Thymus (tissue), 11 donors: Measurements from ENCODE around the gene HOXD11. TPM values are rescaled to one million over a fixed set of nuclear protein-coding genes. Genes with fewer than 3 reads are reported as not detected.

Experiments used
- DNase-seq, 9 donors: peaks; one replicate each; pipeline ENCODE4 v3.0.0-alpha.2; 2013; ENCODE audit warnings: low spot score in 9 of 9, low read depth in 6 of 9, missing footprints in 1 of 9
- H3K27ac ChIP-seq, 2 donors: one replicate each; pipeline ENCODE4 v1.5.1; 2013; ENCODE audit warnings: control low read depth in 1 of 2, low read depth in 1 of 2, low read length in 1 of 2, mild to moderate bottlenecking in 1 of 2, moderate library complexity in 1 of 2
- H3K27me3 ChIP-seq, 2 donors: one replicate each; pipeline ENCODE4 v1.5.1; 2013; ENCODE audit warnings: low read length in 1 of 2; ENCODE audit not compliant: control insufficient read depth in 2 of 2, insufficient read depth in 1 of 2
- H3K36me3 ChIP-seq, 2 donors: one replicate each; pipeline ENCODE4 v1.5.1; 2013; ENCODE audit warnings: low read length in 1 of 2, mild to moderate bottlenecking in 1 of 2, moderate library complexity in 1 of 2; ENCODE audit not compliant: control insufficient read depth in 2 of 2, insufficient read depth in 2 of 2
- H3K4me1 ChIP-seq, 2 donors: one replicate each; pipeline ENCODE4 v1.5.1; 2013; ENCODE audit warnings: low read length in 2 of 2; ENCODE audit not compliant: control insufficient read depth in 2 of 2, insufficient read depth in 2 of 2
- H3K4me3 ChIP-seq, 2 donors: one replicate each; pipeline ENCODE4 v1.5.1; 2013; ENCODE audit warnings: low read length in 2 of 2, control low read depth in 1 of 2, mild to moderate bottlenecking in 1 of 2
- H3K9me3 ChIP-seq, 2 donors: one replicate each; pipeline ENCODE4 v1.5.1; 2013; ENCODE audit warnings: low read length in 1 of 2, mild to moderate bottlenecking in 1 of 2; ENCODE audit not compliant: control insufficient read depth in 2 of 2, insufficient read depth in 1 of 2
- WGBS: extraction: QIAGEN DNeasy Blood & Tissue Kit; methylation state at CpG from one replicate; pipeline ENCODE4 v1.1.7; 2013; 5-methylcytosine and 5-hydroxymethylcytosine counted together
- polyA plus RNA-seq: library from polyadenylated mRNA; stranded (reverse); fragments of 200-250 nt; gene quantifications from one replicate; pipeline ENCODE4 v1.2.3, GENCODE V29; 2013
- total RNA-seq: library from RNA; stranded (reverse); fragments of 120-200 nt; gene quantifications from one replicate; pipeline ENCODE4 v1.2.4, GENCODE V29; 2013
- donor health status: healthy.

HOXD11 gene
- total and polyA plus RNA-seq, 2 donors: 0.09 TPM; not detected in 1

DNA sequence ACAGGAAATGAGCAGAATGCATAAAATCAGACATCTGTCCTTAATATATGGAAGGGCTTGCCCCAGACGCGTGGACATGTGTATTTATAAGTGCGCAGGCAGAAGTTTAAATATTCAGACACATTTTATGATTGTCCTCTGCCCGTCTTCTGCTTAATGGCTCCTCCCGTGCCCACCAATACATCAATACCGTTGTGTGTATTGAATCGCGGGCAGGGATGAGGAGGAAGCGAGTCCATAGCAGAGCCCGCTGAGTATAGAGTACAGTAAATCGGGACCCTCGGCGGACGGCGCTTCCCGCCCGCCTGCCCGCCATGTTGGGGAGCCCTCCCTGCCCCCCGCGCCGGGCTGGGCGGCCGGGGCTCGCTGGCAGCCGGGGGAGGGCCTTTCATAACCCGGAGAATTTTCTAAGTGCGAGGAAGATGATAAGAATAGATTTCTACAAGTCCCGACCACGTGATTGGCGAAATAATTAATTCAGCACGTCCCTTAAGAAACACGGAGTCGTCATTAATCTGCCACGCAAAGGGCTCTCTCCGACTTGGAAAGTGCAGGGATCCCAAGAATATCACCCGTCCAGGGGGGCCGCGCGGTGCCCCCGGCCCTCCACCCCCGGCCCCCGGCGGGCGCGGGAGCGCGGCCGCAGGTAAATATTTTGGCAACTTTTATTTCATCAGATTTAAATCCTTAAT, 49.9 kb downstream of the HOXD11 start, which contains the start of gene HOXD3:
Gene HOXD3, plus strand, starts transcription at position 501 of the 692 bp plus-strand sequence. CDS start 11,808 bp downstream, outside the sequence.
- H3K36me3 ChIP-seq: no peaks in the 10 kb centered on the region
- peaks cover 0 to 12% of the 10 kb centered on the region in 2 donors for H3K4me1 ChIP-seq
- no peak for DNase-seq
- H3K27me3 ChIP-seq: peaks cover 97 to 100% of the 10 kb centered on the region in 2 donors
- 8% methylated on average over 48 of the region's 48 CpGs for WGBS
- no peak within 1 kb of the TSS for H3K27ac ChIP-seq
- no peak within 1 kb of the TSS for H3K4me3 ChIP-seq
- peaks cover 0 to 4% of the 10 kb centered on the region in 2 donors for H3K9me3 ChIP-seq

DNA sequence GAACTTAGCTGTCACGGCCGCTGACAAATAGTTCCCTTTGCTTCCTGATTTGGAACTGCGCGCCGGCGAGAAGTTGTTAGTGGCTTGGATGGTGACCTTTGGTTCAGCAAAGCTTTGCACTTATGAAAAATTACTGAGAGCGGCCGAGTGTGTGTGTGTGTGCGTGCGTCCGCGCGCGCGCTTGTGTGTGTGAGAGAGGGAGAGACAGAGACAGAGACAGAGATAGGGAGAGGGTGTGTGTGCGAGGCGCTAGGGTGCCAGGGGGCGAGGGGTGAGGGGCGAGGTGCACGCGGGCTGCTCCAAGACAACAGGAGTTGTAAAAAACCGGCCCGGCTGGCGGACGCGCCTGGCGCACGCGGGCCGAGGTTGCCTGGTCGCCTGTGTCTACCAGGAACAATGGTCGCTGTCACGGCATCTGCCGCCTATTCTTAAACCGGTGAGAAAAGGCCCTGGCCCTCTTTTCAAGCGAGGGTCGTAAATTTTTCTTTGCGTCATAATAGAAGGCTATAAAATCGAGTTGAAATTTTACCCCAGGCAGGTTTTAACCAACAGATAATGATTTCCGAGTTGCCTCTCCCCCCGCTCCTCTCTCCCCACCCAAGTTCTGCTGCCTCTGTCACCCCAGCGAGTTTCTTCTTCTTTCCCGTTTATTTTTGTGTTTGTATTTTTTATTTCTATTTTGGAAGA, 50.6 kb downstream of the HOXD11 start:
- H3K9me3 ChIP-seq: peaks cover 0 to 4% of the 10 kb centered on the region in 2 donors
- peaks cover 0 to 12% of the 10 kb centered on the region in 2 donors for H3K4me1 ChIP-seq
- H3K4me3 ChIP-seq: no peak overlapping the region
- 8% methylated on average over 43 of the region's 43 CpGs for WGBS
- no peak overlapping the region for H3K27ac ChIP-seq
- no peaks in the 10 kb centered on the region for H3K36me3 ChIP-seq
- H3K27me3 ChIP-seq: peaks cover 97 to 100% of the 10 kb centered on the region in 2 donors
- DNase-seq: no peak

DNA sequence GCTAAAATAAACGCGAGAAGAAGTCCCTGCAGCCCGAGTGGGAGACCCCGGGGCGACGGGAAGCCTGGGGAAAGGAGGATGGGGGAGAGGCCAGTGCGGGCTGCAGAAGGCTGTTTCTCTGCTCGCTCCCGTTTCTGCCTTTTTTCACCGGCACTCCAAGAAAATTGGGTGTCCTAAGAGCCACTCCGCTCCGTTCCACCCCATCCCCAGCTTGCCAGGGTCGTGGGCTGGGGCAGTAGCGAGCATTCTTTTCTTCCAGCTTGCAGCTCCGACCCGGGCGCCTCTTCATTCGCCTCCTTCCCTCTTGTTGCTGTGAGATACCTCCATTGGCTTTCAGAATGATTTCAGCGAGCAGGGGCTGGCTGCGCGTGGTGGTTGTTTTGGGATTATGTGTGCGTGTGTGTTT, 51.1 kb downstream of the HOXD11 start:
- H3K9me3 ChIP-seq: peaks cover 0 to 4% of the 10 kb centered on the region in 2 donors
- 8% methylated on average over 22 of the region's 22 CpGs for WGBS
- no peak overlapping the region for H3K27ac ChIP-seq
- no peak for DNase-seq
- no peak overlapping the region for H3K4me3 ChIP-seq
- H3K36me3 ChIP-seq: no peaks in the 10 kb centered on the region
- H3K27me3 ChIP-seq: peaks cover 97 to 100% of the 10 kb centered on the region in 2 donors
- peaks cover 0 to 12% of the 10 kb centered on the region in 2 donors for H3K4me1 ChIP-seq

DNA sequence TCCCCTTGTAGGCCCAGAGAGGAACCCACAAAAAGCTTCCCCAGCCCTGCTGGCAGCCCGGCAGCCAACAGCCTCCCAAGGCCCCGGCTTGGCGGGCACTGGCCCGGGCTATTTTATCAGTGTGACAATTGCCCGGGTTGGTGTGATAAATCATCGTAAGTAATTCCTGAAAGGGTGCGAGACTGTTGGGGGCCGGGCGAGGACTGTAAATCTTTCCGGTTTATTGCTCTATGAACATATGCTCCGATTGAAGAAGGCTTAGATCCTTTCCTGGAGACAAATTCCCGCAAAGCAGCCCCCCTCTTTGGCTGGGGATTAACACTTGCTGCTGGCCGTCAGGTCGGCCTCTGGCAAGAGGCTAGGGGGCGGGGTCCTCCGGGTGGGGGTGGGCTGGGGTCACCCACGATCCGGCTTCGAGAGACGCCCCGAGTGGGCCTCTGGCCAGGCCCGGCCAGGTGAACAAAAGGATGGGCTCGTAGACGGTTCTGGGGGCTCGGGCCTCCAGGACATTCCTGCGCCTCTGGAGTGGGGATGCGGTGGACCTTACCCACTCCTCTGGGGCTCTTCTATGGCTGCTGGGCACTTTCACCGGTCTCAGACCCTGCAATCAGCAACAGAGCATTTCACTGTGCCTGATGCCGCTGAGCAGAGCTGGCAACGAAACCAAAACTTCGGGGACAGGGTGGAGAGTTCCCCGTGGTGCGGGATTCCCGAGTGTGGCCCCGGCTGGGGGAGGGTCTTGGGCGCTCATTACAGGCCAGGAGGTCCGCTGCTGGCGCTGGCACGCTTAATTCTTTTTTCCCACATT, 52.0 kb downstream of the HOXD11 start:
- H3K27me3 ChIP-seq: peaks cover 99 to 100% of the 10 kb centered on the region in 2 donors
- peaks cover 0 to 12% of the 10 kb centered on the region in 2 donors for H3K4me1 ChIP-seq
- H3K4me3 ChIP-seq: no peak overlapping the region
- DNase-seq: no peak
- H3K9me3 ChIP-seq: peaks cover 0 to 4% of the 10 kb centered on the region in 2 donors
- H3K27ac ChIP-seq: no peak overlapping the region
- WGBS: 9% methylated on average over 39 of the region's 39 CpGs
- no peaks in the 10 kb centered on the region for H3K36me3 ChIP-seq

Other genes starting within 250 kb of the HOXD11 start
- gene LNPK, start 105.0 kb upstream of the HOXD11 start, total RNA-seq: 23.5 TPM
- 9.1 TPM for gene LNPK, start 105.0 kb upstream of the HOXD11 start, polyA plus RNA-seq
- not detected for gene EVX2, start 23.3 kb upstream of the HOXD11 start, total RNA-seq
- not detected for gene EVX2, start 23.3 kb upstream of the HOXD11 start, polyA plus RNA-seq
- not detected for gene HOXD13, start 14.6 kb upstream of the HOXD11 start, total RNA-seq
- 0.11 TPM for gene HOXD13, start 14.6 kb upstream of the HOXD11 start, polyA plus RNA-seq
- gene HOXD12, start 7.5 kb upstream of the HOXD11 start, total RNA-seq: not detected
- not detected for gene HOXD12, start 7.5 kb upstream of the HOXD11 start, polyA plus RNA-seq
- gene HOXD10, start 9.5 kb downstream of the HOXD11 start, total RNA-seq: not detected
- 0.09 TPM for gene HOXD10, start 9.5 kb downstream of the HOXD11 start, polyA plus RNA-seq
- 0.14 TPM for gene HOXD9, start 15.4 kb downstream of the HOXD11 start, total RNA-seq
- 1.8 TPM for gene HOXD9, start 15.4 kb downstream of the HOXD11 start, polyA plus RNA-seq
- 1.5 TPM for gene HOXD8, start 22.4 kb downstream of the HOXD11 start, total RNA-seq
- gene HOXD8, start 22.4 kb downstream of the HOXD11 start, polyA plus RNA-seq: 3.4 TPM
- gene HOXD4, start 44.3 kb downstream of the HOXD11 start, total RNA-seq: 0.09 TPM
- gene HOXD4, start 44.3 kb downstream of the HOXD11 start, polyA plus RNA-seq: 1.0 TPM
- 0.28 TPM for gene HOXD3, start 50.0 kb downstream of the HOXD11 start, total RNA-seq
- gene HOXD3, start 50.0 kb downstream of the HOXD11 start, polyA plus RNA-seq: 0.82 TPM
- 0.09 TPM for gene HOXD1, start 81.4 kb downstream of the HOXD11 start, total RNA-seq
- gene HOXD1, start 81.4 kb downstream of the HOXD11 start, polyA plus RNA-seq: 0.52 TPM
- gene MTX2, start 162.2 kb downstream of the HOXD11 start, total RNA-seq: 32.2 TPM
- gene MTX2, start 162.2 kb downstream of the HOXD11 start, polyA plus RNA-seq: 57.7 TPM